ENCODE data around the gene PRKAG3.

DNA sequence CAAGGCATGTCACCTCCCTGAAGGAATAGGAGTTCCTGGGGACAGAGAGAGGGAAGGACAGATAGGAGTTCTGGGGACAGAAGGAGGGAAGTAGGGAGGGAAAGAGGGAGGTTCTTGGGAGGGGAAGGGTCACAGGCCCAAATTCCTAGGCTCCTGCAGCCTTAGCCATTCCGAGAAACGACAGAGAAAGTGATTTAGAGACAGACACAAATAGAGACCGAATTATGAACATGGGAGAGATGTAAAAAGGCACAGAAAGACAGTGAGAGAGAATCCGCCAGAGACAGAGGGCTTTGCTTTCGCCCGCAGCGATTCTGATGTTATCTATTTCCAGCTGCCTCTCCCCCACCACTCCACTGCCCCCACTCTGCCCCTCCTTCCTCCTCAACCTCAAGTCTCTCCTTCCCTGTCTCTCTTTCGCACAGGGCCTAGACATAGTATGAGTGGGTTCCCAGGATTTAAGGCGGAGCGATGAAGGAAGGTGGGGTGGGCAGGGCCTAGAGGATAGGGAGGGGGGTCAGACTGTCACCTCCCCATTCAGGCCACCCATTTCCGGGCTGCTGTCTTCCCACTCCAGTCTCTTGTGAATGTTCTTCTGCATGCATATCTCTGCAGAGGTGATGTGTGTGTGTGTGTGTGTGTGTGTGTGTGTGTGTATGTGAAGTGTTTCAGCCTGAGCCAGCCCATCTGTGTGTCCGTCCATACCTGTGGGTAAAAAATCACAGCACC is 24.7 kb upstream of the PRKAG3 start:
- no peak for TF ChIP-seq POLR2A (IDR thresholded peaks at IDR 0.05)
- TF ChIP-seq, protein P1, sequence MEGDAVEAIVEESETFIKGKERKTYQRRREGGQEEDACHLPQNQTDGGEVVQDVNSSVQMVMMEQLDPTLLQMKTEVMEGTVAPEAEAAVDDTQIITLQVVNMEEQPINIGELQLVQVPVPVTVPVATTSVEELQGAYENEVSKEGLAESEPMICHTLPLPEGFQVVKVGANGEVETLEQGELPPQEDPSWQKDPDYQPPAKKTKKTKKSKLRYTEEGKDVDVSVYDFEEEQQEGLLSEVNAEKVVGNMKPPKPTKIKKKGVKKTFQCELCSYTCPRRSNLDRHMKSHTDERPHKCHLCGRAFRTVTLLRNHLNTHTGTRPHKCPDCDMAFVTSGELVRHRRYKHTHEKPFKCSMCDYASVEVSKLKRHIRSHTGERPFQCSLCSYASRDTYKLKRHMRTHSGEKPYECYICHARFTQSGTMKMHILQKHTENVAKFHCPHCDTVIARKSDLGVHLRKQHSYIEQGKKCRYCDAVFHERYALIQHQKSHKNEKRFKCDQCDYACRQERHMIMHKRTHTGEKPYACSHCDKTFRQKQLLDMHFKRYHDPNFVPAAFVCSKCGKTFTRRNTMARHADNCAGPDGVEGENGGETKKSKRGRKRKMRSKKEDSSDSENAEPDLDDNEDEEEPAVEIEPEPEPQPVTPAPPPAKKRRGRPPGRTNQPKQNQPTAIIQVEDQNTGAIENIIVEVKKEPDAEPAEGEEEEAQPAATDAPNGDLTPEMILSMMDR (IDR thresholded peaks at IDR 0.05) = no peak
